B cell (primary cell): ENCODE results near the gene LRRC32. TPM values are rescaled to one million over a fixed set of nuclear protein-coding genes. Genes with fewer than 3 reads are reported as not detected.

Experiments
- ATAC-seq: fragments of 200-7000 bp; cut with Tn5 transposase; one replicate; pipeline ENCODE4 v1.10.0; 2021; ENCODE audit warnings: low read depth, mild to moderate bottlenecking, moderate number of reproducible peaks, moderate library complexity
- CTCF ChIA-PET: fragments of 350-600 bp; sonication (Branson Sonifier 250); formaldehyde crosslinking; loops from one replicate; lab custom pipeline; 2021; ENCODE audit warnings: antibody characterized with exemption, inconsistent platforms; lab: Charles Lee
- POLR2A ChIA-PET: fragments of 350-600 bp; sonication (Branson Sonifier 250); formaldehyde crosslinking; loops from one replicate; lab custom pipeline; 2021; ENCODE audit warnings: antibody characterized with exemption; lab: Charles Lee
- DNase-seq: peaks from one replicate; pipeline ENCODE4 v3.0.0; 2013
- H2AFZ ChIP-seq: 2 replicates; pipeline ENCODE4 v1.6.1; 2012; ENCODE audit warnings: mild to moderate bottlenecking, low read depth, low read length; ENCODE audit not compliant: insufficient read depth, poor library complexity, severe bottlenecking
- H3K27ac ChIP-seq, 2 donors: 1 replicate in 1 of 2; 2 replicates in 1 of 2; pipeline ENCODE4 v1.5.1; 2012 to 2013; ENCODE audit warnings: low read length in 2 of 2, mild to moderate bottlenecking in 2 of 2, moderate library complexity in 1 of 2
- H3K27me3 ChIP-seq, 4 experiments: fragments of 200-600 bp in 1 of 4; sonication (generic) in 1 of 4; replicated peaks in 1 of 4; 1 replicate in 2 of 4; 2 replicates in 2 of 4; pipeline versions ENCODE4 v1.6.1 to v1.7.0; 2013 to 2016; ENCODE audit warnings: low read length in 3 of 4, mild to moderate bottlenecking in 2 of 4, mixed read lengths in 1 of 4, moderate library complexity in 1 of 4; ENCODE audit not compliant: insufficient read depth in 4 of 4, control insufficient read depth in 3 of 4; ENCODE audit errors: control extremely low read depth in 1 of 4
- H3K36me3 ChIP-seq, 2 experiments: replicated peaks in 1 of 2; 1 replicate in 1 of 2; 2 replicates in 1 of 2; pipeline versions ENCODE4 v1.6.1 to v1.7.1; 2013; ENCODE audit warnings: low read length in 1 of 2; ENCODE audit not compliant: insufficient read depth in 2 of 2, control insufficient read depth in 1 of 2; ENCODE audit errors: control extremely low read depth in 1 of 2, extremely low read depth in 1 of 2
- H3K4me1 ChIP-seq, 2 donors: fragments of 200-600 bp in 1 of 2; sonication (generic) in 1 of 2; 1 replicate in 1 of 2; 2 replicates in 1 of 2; pipeline versions ENCODE4 v1.5.1 to v1.6.1; 2013 to 2017; ENCODE audit warnings: low read length in 2 of 2; ENCODE audit not compliant: control insufficient read depth in 2 of 2, insufficient read depth in 2 of 2
- H3K4me2 ChIP-seq: replicated peaks from 2 replicates; pipeline ENCODE3; 2012; ENCODE audit warnings: mild to moderate bottlenecking, low read depth, low read length; ENCODE audit not compliant: poor library complexity, severe bottlenecking
- H3K4me3 ChIP-seq, 5 experiments: fragments of 200-600 bp in 1 of 5; sonication (generic) in 1 of 5; 1 replicate in 3 of 5; 2 replicates in 2 of 5; pipeline versions ENCODE4 v1.5.1 to v1.7.0; 2011 to 2016; ENCODE audit warnings: low read length in 4 of 5, mild to moderate bottlenecking in 4 of 5, low read depth in 2 of 5, control low read depth in 1 of 5, moderate library complexity in 1 of 5; ENCODE audit not compliant: insufficient read depth in 1 of 5; ENCODE audit errors: control extremely low read depth in 1 of 5, extremely low read depth in 1 of 5
- H3K79me2 ChIP-seq: fragments of 200-600 bp; sonication (generic); one replicate; pipeline ENCODE4 v1.6.0; 2016; ENCODE audit warnings: low read length; ENCODE audit not compliant: control insufficient read depth, insufficient read depth
- H3K9ac ChIP-seq: fragments of 200-600 bp; sonication (generic); 2 replicates; pipeline ENCODE4 v1.6.1; 2017; ENCODE audit warnings: mild to moderate bottlenecking, low read length, moderate library complexity
- H3K9me3 ChIP-seq, 3 donors: one replicate each; pipeline versions ENCODE4 v1.6.1 to v1.7.1; 2013; ENCODE audit warnings: low read length in 2 of 3; ENCODE audit not compliant: control insufficient read depth in 2 of 3, insufficient read depth in 1 of 3; ENCODE audit errors: control extremely low read depth in 1 of 3
- H4K20me1 ChIP-seq: 2 replicates; pipeline ENCODE4 v1.6.0; 2012; ENCODE audit warnings: mild to moderate bottlenecking, low read length; ENCODE audit not compliant: insufficient read depth, control insufficient read depth, poor library complexity, severe bottlenecking
- H3K27ac Mint-ChIP-seq: one replicate; pipeline ENCODE4 v1.8.0; 2021; ENCODE audit warnings: mixed read lengths
- H3K27me3 Mint-ChIP-seq: one replicate; pipeline ENCODE4 v1.8.0; 2021; ENCODE audit warnings: mixed read lengths
- H3K4me1 Mint-ChIP-seq: one replicate; pipeline ENCODE4 v1.8.0; 2021; ENCODE audit warnings: mixed read lengths
- H3K4me3 Mint-ChIP-seq: one replicate; pipeline ENCODE4 v1.8.0; 2021; ENCODE audit warnings: mixed read lengths
- H3K9me3 Mint-ChIP-seq: one replicate; pipeline ENCODE4 v1.8.0; 2022; ENCODE audit warnings: mixed read lengths; ENCODE audit not compliant: insufficient read depth
- EZH2 ChIP-seq: IDR thresholded peaks from 2 replicates; pipeline ENCODE4 v1.6.1; 2012; ENCODE audit warnings: borderline replicate concordance, low read depth, mild to moderate bottlenecking, moderate library complexity, low read length; ENCODE audit not compliant: insufficient read depth, poor library complexity, severe bottlenecking
- WGBS: methylation state at CpG from one replicate; pipeline ENCODE4 v1.1.5; 2013; ENCODE audit warnings: missing lambda C conversion rate; ENCODE audit not compliant: insufficient coverage; 5-methylcytosine and 5-hydroxymethylcytosine counted together
- intact Hi-C: fragments of 100-400 bp; cut with micrococcal nuclease; formaldehyde crosslinking; loops from one replicate; pipeline ENCODE4 v1.10.0; 2022
- polyA plus RNA-seq: library from polyadenylated mRNA; depleted of rRNA; stranded (reverse); fragments of >200 nt; gene quantifications from 2 replicates; pipeline ENCODE4 v1.2.3, GENCODE V29; 2012
- total RNA-seq, 2 donors: library from RNA; stranded (reverse); fragments of 120-200 nt in 1 of 2; gene quantifications; 1 replicate in 1 of 2; 2 replicates in 1 of 2; pipeline versions ENCODE4 v1.2.3 to v1.2.4, GENCODE V29; 2013 to 2022
- TF ChIP-seq, protein P1 (sequence below): fragments of 200-600 bp; IDR thresholded peaks from one replicate; pipeline ENCODE4 v1.8.0; 2022; ENCODE audit warnings: antibody characterized with exemption, mild to moderate bottlenecking

Gene LRRC32
- total and polyA plus RNA-seq, 2 donors (not counting 1 experiment from before 2014, with no cell fraction given) = 0.60 to 1.4 TPM

DNA sequence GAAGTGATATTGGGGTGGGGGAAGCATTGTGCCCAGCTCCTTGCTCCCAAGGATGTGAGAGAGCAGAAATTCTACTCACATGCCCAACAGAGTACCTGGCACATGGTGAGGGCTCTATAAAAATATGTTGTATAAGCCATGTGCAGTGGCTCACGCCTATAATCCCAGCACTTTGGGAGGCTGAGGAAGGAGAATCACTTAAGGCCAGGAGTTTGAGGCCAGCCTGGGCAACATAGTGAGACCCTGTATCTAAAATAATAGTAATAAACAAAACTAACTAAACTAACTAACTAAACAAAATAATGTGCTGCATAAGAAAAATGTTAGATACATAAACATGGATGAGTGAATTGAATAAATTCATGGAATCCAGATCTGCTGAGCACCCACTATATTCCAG is 33.2 kb upstream of the LRRC32 start:
- Mint-ChIP-seq H3K27me3 (peaks cover 23% of the 10 kb centered on the region), H3K4me1 (no peaks in the 10 kb centered on the region), H3K27ac (no peak overlapping the region), H3K9me3 (peaks cover 5% of the 10 kb centered on the region), H3K4me3 (no peak overlapping the region)
- Histone ChIP-seq H3K79me2 (no peaks in the 10 kb centered on the region), H3K9ac (no peak overlapping the region), H3K4me1 (no peaks in the 10 kb centered on the region), H3K27me3 (peaks cover 0 to 20% (median 2%) of the 10 kb centered on the region in 4 experiments), H3K27ac (no peak overlapping the region), H3K4me2 (no peak overlapping the region), H2AFZ (no peak overlapping the region), H3K4me3 (no peak overlapping the region), H3K9me3 (peaks cover 0 to 3% (median 0%) of the 10 kb centered on the region in 3 donors), H3K36me3 (no peaks in the 10 kb centered on the region), H4K20me1 (no peaks in the 10 kb centered on the region)
- ATAC-seq = no peak
- CTCF ChIA-PET = no interaction called here
- no peak for TF ChIP-seq EZH2
- TF ChIP-seq, protein P1, sequence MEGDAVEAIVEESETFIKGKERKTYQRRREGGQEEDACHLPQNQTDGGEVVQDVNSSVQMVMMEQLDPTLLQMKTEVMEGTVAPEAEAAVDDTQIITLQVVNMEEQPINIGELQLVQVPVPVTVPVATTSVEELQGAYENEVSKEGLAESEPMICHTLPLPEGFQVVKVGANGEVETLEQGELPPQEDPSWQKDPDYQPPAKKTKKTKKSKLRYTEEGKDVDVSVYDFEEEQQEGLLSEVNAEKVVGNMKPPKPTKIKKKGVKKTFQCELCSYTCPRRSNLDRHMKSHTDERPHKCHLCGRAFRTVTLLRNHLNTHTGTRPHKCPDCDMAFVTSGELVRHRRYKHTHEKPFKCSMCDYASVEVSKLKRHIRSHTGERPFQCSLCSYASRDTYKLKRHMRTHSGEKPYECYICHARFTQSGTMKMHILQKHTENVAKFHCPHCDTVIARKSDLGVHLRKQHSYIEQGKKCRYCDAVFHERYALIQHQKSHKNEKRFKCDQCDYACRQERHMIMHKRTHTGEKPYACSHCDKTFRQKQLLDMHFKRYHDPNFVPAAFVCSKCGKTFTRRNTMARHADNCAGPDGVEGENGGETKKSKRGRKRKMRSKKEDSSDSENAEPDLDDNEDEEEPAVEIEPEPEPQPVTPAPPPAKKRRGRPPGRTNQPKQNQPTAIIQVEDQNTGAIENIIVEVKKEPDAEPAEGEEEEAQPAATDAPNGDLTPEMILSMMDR = no peak
- POLR2A ChIA-PET = no interaction called here
- intact Hi-C loops = no loop called here
- DNase-seq = no peak
- no CpG with 5 or more reads among the region's 1 CpG for WGBS

DNA sequence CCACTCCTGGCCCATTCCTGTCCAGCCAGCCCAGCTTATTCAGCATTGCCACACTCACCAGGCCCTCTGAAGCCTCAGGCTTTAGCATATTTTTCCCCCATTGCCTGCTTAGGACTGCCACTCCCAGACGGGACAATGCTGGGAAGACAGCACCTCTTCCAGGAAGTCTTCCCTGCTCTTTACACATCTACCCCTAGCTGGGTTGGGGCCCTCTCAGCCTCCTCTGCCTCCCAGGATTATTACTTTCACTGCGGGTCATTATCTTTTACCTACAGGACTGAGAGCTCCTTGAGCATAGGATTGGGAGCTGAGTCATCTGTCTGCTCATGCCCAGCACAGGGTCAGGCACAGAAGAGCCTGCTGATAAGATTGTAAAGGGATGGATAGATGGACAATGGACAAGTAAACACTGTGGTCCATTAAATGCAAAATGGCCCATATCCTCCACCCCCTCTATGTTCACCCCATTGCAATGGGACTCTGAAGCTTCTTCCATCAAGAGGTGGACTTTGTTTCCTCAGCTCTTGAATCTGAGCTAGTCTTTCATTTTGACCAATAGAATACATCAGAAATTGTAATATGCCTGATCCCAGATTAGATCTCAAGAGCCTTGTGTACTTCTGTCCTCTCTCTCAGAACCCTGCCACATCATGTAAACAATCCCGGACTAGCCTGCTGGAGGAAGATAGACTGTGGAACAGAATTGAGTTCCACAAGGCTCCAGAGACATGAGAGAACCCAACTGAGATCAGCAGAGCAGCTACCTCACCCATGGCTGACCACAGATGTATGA is 32.0 kb upstream of the LRRC32 start:
- 100% methylated on average over 1 of the region's 3 CpGs for WGBS
- Mint-ChIP-seq H3K27me3 (peaks cover 25% of the 10 kb centered on the region), H3K27ac (no peak overlapping the region), H3K9me3 (peaks cover 5% of the 10 kb centered on the region), H3K4me3 (no peak overlapping the region), H3K4me1 (no peaks in the 10 kb centered on the region)
- POLR2A ChIA-PET = no interaction called here
- no peak overlapping the region for H3K9ac ChIP-seq
- CTCF ChIA-PET = no interaction called here
- ATAC-seq (no peak), DNase-seq (no peak)
- H3K36me3 ChIP-seq = no peaks in the 10 kb centered on the region
- H2AFZ ChIP-seq = no peak overlapping the region
- H3K79me2 ChIP-seq = no peaks in the 10 kb centered on the region
- intact Hi-C loops = no loop called here
- no peak overlapping the region for H3K27ac ChIP-seq
- peaks cover 0 to 4% (median 3%) of the 10 kb centered on the region in 3 donors for H3K9me3 ChIP-seq
- no peak overlapping the region for H3K4me2 ChIP-seq
- no peak for TF ChIP-seq EZH2
- TF ChIP-seq, protein P1 = no peak
- H3K4me1 ChIP-seq = no peaks in the 10 kb centered on the region
- peaks cover 0 to 20% (median 2%) of the 10 kb centered on the region in 4 experiments for H3K27me3 ChIP-seq
- no peaks in the 10 kb centered on the region for H4K20me1 ChIP-seq
- H3K4me3 ChIP-seq = no peak overlapping the region
